Upper lobe of right lung (tissue), 1 donor: ENCODE measurements around the gene DAPK2. TPM values are rescaled to one million over a fixed set of nuclear protein-coding genes. Genes with fewer than 3 reads are reported as not detected.

ENCODE experiments used
- ATAC-seq: fragments of 200-7000 bp; cut with Tn5 transposase; one replicate; pipeline ENCODE4 v1.9.1; 2020; ENCODE audit warnings: mild to moderate bottlenecking, moderate library complexity
- DNase-seq: peaks from one replicate; pipeline ENCODE4 v3.0.0-alpha.2; 2020
- H3K27ac ChIP-seq: fragments of 200-600 bp; one replicate; pipeline ENCODE4 v1.8.0; 2022
- H3K27me3 ChIP-seq: fragments of 200-600 bp; one replicate; pipeline ENCODE4 v1.8.0; 2022; ENCODE audit warnings: mild to moderate bottlenecking
- H3K36me3 ChIP-seq: fragments of 200-600 bp; one replicate; pipeline ENCODE4 v1.8.0; 2022
- H3K4me1 ChIP-seq: fragments of 200-600 bp; one replicate; pipeline ENCODE4 v1.8.0; 2022
- H3K4me3 ChIP-seq: fragments of 200-600 bp; one replicate; pipeline ENCODE4 v1.8.0; 2022; ENCODE audit warnings: mild to moderate bottlenecking
- H3K9me3 ChIP-seq: fragments of 200-600 bp; one replicate; pipeline ENCODE4 v1.8.0; 2022
- CTCF ChIP-seq: fragments of 200-600 bp; IDR thresholded peaks from one replicate; pipeline ENCODE4 v1.8.0; 2022; ENCODE audit warnings: antibody characterized with exemption
- intact Hi-C: fragments of 100-400 bp; cut with DNase I; formaldehyde crosslinking; loops from one replicate; pipeline ENCODE4 v1.11.0; 2022
- total RNA-seq: library from RNA; stranded (reverse); fragmentation: NEBNext Ultra II Directional; extraction: Animal tissue kit (Norgen Biotek cat#: 25700); gene quantifications from one replicate; pipeline ENCODE4 v1.2.1, GENCODE V29; 2021
- donor health status: DM: no; HTN: yes; CAD: no; lungs with severe emphysema.

DAPK2 gene
- total RNA-seq, 1 donor from 2014 or later, result 73.3 TPM

GRCh38 chr15:63992300-63992699 is 54.0 kb downstream of the DAPK2 start:
- H3K4me1 ChIP-seq, result peaks cover 28% of the 10 kb centered on the region
- H3K27ac ChIP-seq, result peak overlapping the region; percentile 3
- no peak for TF ChIP-seq CTCF
- H3K9me3 ChIP-seq, result no peaks in the 10 kb centered on the region
- ATAC-seq, result no peak
- H3K36me3 ChIP-seq, result no peaks in the 10 kb centered on the region
- intact Hi-C loops, result no loop called here
- H3K27me3 ChIP-seq, result no peaks in the 10 kb centered on the region
- DNase-seq, result no peak
- no peak overlapping the region for H3K4me3 ChIP-seq

- no peak for TF ChIP-seq CTCF
- Histone ChIP-seq H3K27ac (no peak overlapping the region), H3K4me3 (no peak overlapping the region), H3K36me3 (no peaks in the 10 kb centered on the region), H3K27me3 (no peaks in the 10 kb centered on the region), H3K4me1 (peaks cover 34% of the 10 kb centered on the region), H3K9me3 (no peaks in the 10 kb centered on the region)
- DNase-seq (no peak), ATAC-seq (no peak)
- intact Hi-C loops, result no loop called here
Measured at GRCh38 chr15:63991706-63992105, 54.6 kb downstream of the DAPK2 start.

GRCh38 chr15:63990454-63990853 is 55.8 kb downstream of the DAPK2 start:
- H3K4me1 ChIP-seq, result peaks cover 47% of the 10 kb centered on the region
- H3K27ac ChIP-seq, result no peak overlapping the region

GRCh38 chr15:63987796-63988378 is 58.4 kb downstream of the DAPK2 start:
- Histone ChIP-seq H3K4me3 (no peak overlapping the region), H3K27ac (no peak overlapping the region), H3K36me3 (no peaks in the 10 kb centered on the region), H3K27me3 (no peaks in the 10 kb centered on the region), H3K9me3 (no peaks in the 10 kb centered on the region), H3K4me1 (peaks cover 66% of the 10 kb centered on the region)
- ATAC-seq, result no peak
- no peak for DNase-seq
- TF ChIP-seq CTCF, result no peak
- intact Hi-C loops, result no loop called here

More at GRCh38 chr15:63990454-63990853, 55.8 kb downstream of the DAPK2 start:
- TF ChIP-seq CTCF, result no peak
- Histone ChIP-seq H3K36me3 (no peaks in the 10 kb centered on the region), H3K4me3 (no peak overlapping the region), H3K27me3 (no peaks in the 10 kb centered on the region), H3K9me3 (no peaks in the 10 kb centered on the region)
- intact Hi-C loops, result no loop called here
- DNase-seq, result no peak
- ATAC-seq, result no peak

GRCh38 chr15:63986751-63987341 is 59.4 kb downstream of the DAPK2 start:
- Histone ChIP-seq H3K27me3 (no peaks in the 10 kb centered on the region), H3K9me3 (no peaks in the 10 kb centered on the region), H3K27ac (peak overlapping the region; percentile 71), H3K4me1 (peaks cover 62% of the 10 kb centered on the region), H3K4me3 (no peak overlapping the region), H3K36me3 (no peaks in the 10 kb centered on the region)
- ATAC-seq, result peak; percentile 20
- intact Hi-C loops, result no loop called here
- DNase-seq, result no peak
- no peak for TF ChIP-seq CTCF
